Mucosa of descending colon (tissue), 3 donors: ENCODE results near the gene FEM1B. TPM values are rescaled to one million over a fixed set of nuclear protein-coding genes. Genes with fewer than 3 reads are reported as not detected.

ENCODE experiments used
- ATAC-seq: fragments of 200-7000 bp; cut with Tn5 transposase; one replicate; pipeline ENCODE4 v1.9.1; 2020; ENCODE audit warnings: mild to moderate bottlenecking, moderate library complexity
- DNase-seq, 3 donors: peaks; one replicate each; pipeline ENCODE4 v3.0.0-alpha.2; 2020
- H3K36me3 ChIP-seq: fragments of 200-600 bp; one replicate; pipeline ENCODE4 v1.8.0; 2021; ENCODE audit warnings: low read depth, mild to moderate bottlenecking
- H3K4me1 ChIP-seq: fragments of 200-600 bp; one replicate; pipeline ENCODE4 v1.8.0; 2021; ENCODE audit warnings: low read depth, mild to moderate bottlenecking
- H3K4me3 ChIP-seq: fragments of 200-600 bp; one replicate; pipeline ENCODE4 v1.8.0; 2021; ENCODE audit warnings: mild to moderate bottlenecking
- H3K9me3 ChIP-seq: fragments of 200-600 bp; one replicate; pipeline ENCODE4 v1.8.0; 2021; ENCODE audit warnings: mild to moderate bottlenecking
- CTCF ChIP-seq: fragments of 200-600 bp; IDR thresholded peaks from one replicate; pipeline ENCODE4 v1.8.0; 2022; ENCODE audit warnings: antibody characterized with exemption, mild to moderate bottlenecking
- intact Hi-C, 2 donors: fragments of 100-400 bp; cut with DNase I in 1 of 2; cut with micrococcal nuclease in 1 of 2; formaldehyde crosslinking; loops; one replicate each; pipeline versions ENCODE4 v1.11.0 to v1.11.1; 2022; cut with DNase I, micrococcal nuclease
- total RNA-seq, 3 donors: library from RNA; stranded (reverse); fragmentation: NEBNext Ultra II Directional in 2 of 3; extraction: Animal tissue kit (Norgen Biotek cat#: 25700) in 2 of 3; gene quantifications; one replicate each; pipeline versions ENCODE4 v1.2.1 to v1.2.4, GENCODE V29; 2021 to 2023
- donor health status: DM: no; HTN: no; CAD: no; lungs with moderate emphysema.
- donor health status: DM: no; HTN: no; CAD: no.
- donor health status: DM: no; HTN: yes; CAD: no.

Gene FEM1B
- total RNA-seq, 3 donors from 2014 or later = 50.4 to 65.3 (median 65.3) TPM

- no peak for TF ChIP-seq CTCF
- intact Hi-C loops = no loop called here
- H3K36me3 ChIP-seq = no peaks in the 10 kb centered on the region
- no peak overlapping the region for H3K4me3 ChIP-seq
- ATAC-seq = no peak
- no peak for DNase-seq
- H3K9me3 ChIP-seq = no peaks in the 10 kb centered on the region
- H3K4me1 ChIP-seq = no peaks in the 10 kb centered on the region
Measured at GRCh38 chr15:68261980-68262379, 15.6 kb upstream of the FEM1B start.

GRCh38 chr15:68262514-68263356 lies 14.8 kb upstream of the FEM1B start:
- DNase-seq (no peak), ATAC-seq (no peak)
- Histone ChIP-seq H3K36me3 (no peaks in the 10 kb centered on the region), H3K9me3 (no peaks in the 10 kb centered on the region), H3K4me1 (no peaks in the 10 kb centered on the region), H3K4me3 (no peak overlapping the region)
- intact Hi-C loops = no loop called here
- TF ChIP-seq CTCF = no peak

DNA sequence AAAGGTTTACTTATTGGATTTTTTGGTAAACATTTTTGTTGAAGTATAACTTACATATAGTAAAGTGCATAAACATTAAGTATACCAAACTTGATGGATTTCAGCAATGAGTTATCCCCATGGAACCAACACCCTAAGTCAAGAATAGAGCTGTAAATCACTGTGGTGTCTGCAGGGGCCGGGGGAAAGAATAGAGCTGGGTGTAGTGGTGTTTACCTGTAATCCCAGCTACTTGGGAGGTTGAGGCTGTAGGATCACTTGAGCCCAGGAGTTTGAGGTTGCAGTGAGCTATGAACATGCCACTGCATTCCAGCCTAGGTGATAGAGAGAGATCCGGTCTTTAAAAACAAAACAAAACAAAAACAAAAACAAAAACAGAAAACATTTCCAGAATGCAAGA lies 13.3 kb upstream of the FEM1B start:
- no peak for ATAC-seq
- H3K4me3 ChIP-seq = no peak overlapping the region
- intact Hi-C loops = no loop called here
- DNase-seq = no peak
- no peak for TF ChIP-seq CTCF
- no peaks in the 10 kb centered on the region for H3K36me3 ChIP-seq
- no peaks in the 10 kb centered on the region for H3K9me3 ChIP-seq
- H3K4me1 ChIP-seq = no peaks in the 10 kb centered on the region

GRCh38 chr15:68265081-68265480 lies 12.5 kb upstream of the FEM1B start:
- Histone ChIP-seq H3K4me1 (no peaks in the 10 kb centered on the region), H3K4me3 (no peak overlapping the region), H3K36me3 (no peaks in the 10 kb centered on the region), H3K9me3 (no peaks in the 10 kb centered on the region)
- no peak for ATAC-seq
- no peak for TF ChIP-seq CTCF
- DNase-seq = no peak
- intact Hi-C loops = no loop called here

DNA sequence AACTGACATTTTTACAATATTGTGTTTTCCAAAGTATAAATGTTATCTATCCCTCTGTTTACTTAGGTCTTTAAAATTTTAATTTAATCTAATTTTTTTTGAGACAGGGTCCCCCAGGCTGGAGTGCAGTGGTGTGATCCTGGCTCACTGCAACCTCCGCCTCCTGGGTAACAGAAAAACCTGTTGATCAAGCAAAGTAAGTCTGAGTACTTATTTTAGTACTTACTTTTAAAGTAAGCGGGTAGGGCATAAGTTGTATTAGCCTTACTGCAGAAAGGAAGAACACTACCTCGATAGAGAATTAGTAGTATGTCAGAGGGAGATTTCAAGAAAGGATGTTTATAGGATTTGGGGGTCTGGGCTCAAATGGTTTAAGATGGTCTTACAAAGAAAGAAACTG lies 11.9 kb upstream of the FEM1B start:
- ATAC-seq = no peak
- H3K36me3 ChIP-seq = no peaks in the 10 kb centered on the region

More for the DNA sequence above, 11.9 kb upstream of the FEM1B start:
- Histone ChIP-seq H3K4me3 (no peak overlapping the region), H3K9me3 (no peaks in the 10 kb centered on the region), H3K4me1 (no peaks in the 10 kb centered on the region)
- intact Hi-C loops = no loop called here
- TF ChIP-seq CTCF = no peak
- DNase-seq = no peak
